ENCODE data around the gene TARM1.

TARM1 gene

DNA sequence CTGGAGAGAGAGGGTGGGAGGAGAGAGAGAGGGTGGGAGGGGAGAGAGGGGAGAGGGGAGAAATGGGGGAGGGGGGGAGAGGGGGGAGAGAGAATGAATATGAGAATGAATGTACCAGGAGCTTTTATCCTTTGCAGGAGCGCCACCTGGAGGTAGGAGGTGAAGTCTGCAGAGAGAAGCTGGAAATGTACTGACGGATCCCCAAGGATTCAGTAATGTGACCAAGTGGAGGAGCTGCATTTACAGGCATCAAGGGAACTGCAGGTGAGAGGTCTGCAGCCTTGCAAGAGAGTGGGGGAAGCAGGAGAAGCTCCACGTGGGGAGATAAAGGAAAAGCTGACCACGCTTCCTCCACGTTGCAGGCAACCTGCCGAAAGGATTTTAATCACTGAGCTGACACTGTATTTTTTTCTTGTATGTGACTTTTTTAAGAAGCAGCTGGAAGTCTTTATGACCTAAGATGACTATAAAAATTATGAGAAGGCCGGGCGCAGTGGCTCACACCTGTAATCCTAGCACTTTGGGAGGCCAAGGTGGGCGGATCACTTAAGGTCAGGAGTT, 51.2 kb downstream of the TARM1 start:
- peak; percentile 41 for DNase-seq

DNA sequence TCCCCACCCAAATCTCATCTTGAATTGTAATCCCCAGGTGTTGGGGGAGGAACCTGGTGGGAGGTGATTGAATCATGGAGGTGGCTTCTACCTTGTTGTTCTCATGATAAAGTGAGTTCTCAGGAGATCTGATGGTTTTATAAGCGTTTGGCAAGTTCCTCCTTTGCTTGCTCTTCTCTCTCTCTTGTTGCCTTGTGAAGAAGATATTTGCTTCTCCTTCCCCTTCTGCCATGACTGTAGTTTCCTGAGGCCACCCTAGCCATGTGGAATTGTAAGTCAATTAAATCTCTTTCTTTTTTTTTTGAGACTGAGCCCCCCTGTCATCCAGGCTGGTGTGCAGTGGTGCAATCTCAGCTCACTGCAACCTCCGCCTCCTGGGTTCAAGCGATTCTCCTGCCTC, 51.9 kb downstream of the TARM1 start:
- DNase-seq = no peak

DNA sequence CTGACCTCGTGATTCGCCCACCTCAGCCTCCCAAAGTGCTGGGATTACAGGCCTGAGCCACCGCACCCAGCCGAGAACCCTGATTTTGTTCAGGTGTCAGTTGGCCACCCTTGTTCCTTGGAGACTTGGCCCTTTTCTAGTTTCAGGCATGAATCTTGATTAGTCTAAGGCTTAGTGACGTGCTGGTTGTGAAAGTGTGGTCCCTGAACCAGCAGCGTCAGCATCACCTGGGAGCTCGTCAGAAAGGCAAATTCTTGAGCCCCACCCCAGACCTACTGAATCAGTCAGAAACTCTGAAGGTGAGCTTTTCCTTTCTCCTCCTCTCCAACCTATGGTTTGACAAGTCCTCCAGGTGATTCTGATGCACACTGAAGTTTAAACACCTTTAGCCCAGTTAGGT, 54.5 kb downstream of the TARM1 start:
- no peak for DNase-seq

DNA sequence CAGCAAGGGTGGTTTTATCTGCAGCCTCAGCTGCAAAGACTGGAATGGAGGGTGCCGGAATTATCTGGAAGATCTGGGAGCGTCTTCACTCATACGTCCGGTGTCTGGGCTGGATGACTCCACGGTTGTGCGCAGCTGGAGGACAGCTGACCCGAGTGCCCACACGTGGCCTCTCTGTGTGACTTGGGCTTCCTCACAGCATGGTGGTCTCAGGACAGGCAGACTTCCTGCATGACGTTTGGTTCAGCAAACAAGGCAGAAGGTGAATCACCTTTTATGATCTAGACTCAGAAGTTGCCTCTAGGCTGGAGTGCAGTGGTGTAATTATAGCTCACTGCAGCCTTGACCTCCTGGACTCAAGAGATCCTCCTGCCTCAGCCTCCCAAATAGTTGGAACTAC, 56.5 kb downstream of the TARM1 start:
- no peak for DNase-seq

DNA sequence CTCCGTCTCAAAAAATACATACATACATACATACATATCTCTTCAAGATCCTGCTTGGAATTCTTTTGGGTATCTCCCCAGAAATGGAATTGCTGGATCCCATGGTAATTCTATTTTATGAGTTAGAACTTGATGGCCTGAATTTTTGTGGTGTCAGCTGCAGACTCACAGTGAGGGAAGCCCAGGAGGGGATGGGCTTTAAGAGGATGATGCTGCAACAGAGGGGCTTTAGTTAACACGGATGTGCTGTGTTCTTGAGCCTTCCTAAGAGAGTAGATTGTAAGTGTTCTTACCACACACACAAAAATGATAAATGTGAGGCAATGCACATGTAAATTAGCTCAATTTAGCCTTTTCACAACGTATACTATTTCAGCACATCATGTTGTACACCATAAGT, 58.0 kb downstream of the TARM1 start:
- no peak for DNase-seq

DNA sequence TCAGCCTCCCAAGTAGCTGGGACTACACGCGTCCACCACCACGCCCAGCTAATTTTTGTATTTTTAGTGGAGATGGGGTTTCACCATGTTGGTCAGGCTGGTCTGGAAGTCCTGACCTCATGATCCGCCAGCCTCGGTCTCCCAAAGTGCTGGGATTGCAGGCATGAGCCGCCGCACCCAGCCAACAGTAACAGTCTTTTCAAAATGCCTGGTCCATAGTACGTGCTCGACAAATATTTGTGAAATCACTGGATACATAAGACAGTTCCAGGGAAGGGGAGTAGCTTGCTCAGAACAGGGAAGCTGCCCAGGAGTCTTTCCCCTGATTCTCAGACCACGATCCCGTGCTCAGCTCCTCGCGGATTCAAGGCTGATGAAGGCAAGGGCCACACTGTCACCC, 59.2 kb downstream of the TARM1 start:
- DNase-seq = no peak

DNA sequence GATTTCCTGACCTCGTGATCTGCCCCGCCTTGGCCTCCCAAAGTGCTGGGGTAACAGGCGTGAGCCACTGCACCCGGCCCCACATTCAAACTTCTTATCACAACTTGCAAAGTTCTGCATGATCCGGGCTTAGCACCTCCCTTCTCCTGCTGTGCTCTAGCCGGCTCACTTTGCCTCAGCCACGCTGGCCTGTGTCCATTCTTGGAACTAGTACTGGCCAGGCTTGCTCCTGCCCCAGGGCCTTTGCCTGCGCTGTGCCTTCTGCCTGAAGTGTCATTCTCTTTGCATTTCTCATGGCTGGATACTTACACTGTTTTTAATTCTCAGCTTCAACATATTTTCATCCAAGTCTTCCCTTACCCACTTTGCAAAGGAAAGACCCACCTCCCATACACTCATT, 59.8 kb downstream of the TARM1 start:
- DNase-seq = no peak
